Keratinocyte (primary cell): ENCODE results near the gene SERPINE1.

Source experiments
- EZH2 ChIP-seq: IDR thresholded peaks from one replicate; pipeline ENCODE4 v1.6.1; 2012; ENCODE audit warnings: inconsistent platforms, mild to moderate bottlenecking, low read length, moderate library complexity
- TF ChIP-seq, protein P1 (sequence below), 3 experiments: IDR thresholded peaks in 1 of 3; conservative IDR thresholded peaks in 1 of 3; optimal IDR thresholded peaks in 1 of 3; 2 replicates in 2 of 3; 3 replicates in 1 of 3; pipeline versions ENCODE3 to v1.5.1; 2011; ENCODE audit warnings: low read length in 3 of 3, mild to moderate bottlenecking in 3 of 3, moderate library complexity in 2 of 3, control low read depth in 1 of 3, inconsistent platforms in 1 of 3; ENCODE audit not compliant: insufficient read depth in 2 of 3; ENCODE audit errors: extremely low read depth in 1 of 3

DNA sequence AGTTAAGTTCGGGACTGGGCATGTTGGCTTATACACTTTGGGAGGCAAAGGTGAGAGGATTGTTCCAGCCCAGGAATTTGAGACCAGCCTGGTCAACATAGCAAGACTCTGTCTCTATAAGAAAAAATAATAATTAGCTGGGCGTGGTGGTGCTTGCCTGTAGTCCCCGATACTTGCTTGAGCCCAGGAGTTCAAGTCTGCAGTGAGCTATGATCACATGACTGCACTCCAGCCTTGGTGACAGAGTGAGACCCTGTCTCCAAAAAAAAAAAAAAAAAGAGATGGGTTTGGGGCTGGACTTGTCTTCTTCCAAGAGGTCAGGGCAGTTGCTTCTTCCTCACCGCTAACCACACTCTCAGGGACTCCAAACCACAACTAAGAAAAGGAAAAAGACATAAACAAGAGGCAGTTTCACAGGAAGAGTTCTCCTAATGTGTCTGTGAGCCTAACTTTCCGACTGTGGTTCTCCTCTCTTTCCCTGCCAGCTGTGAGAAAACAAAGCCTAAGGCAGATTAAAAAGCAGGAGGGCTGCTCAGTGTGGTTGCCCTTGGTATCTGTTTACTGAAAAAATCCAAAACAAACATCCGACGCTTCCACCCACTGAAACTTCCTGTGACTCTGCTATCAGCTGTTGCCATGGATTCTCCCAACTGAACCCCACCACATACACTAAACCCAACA, 2.4 kb upstream of the SERPINE1 start:
- TF ChIP-seq, protein P1, sequence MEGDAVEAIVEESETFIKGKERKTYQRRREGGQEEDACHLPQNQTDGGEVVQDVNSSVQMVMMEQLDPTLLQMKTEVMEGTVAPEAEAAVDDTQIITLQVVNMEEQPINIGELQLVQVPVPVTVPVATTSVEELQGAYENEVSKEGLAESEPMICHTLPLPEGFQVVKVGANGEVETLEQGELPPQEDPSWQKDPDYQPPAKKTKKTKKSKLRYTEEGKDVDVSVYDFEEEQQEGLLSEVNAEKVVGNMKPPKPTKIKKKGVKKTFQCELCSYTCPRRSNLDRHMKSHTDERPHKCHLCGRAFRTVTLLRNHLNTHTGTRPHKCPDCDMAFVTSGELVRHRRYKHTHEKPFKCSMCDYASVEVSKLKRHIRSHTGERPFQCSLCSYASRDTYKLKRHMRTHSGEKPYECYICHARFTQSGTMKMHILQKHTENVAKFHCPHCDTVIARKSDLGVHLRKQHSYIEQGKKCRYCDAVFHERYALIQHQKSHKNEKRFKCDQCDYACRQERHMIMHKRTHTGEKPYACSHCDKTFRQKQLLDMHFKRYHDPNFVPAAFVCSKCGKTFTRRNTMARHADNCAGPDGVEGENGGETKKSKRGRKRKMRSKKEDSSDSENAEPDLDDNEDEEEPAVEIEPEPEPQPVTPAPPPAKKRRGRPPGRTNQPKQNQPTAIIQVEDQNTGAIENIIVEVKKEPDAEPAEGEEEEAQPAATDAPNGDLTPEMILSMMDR (optimal IDR thresholded peaks at IDR 0.05 in 1 of 3, IDR thresholded peaks at IDR 0.05 in 1 of 3, conservative IDR thresholded peaks at IDR 0.05 in 1 of 3; ENCODE audit: extremely low read depth in 1 of 3, insufficient read depth in 2 of 3, low read length in 3 of 3): no peak
- no peak for TF ChIP-seq EZH2
